Keratinocyte (primary cell): ENCODE data around the gene CHAMP1. TPM values are rescaled to one million over a fixed set of nuclear protein-coding genes. Genes with fewer than 3 reads are reported as not detected.

Source experiments
- DNase-seq: peaks from one replicate; pipeline ENCODE4 v3.0.0-alpha.2; 2011; ENCODE audit warnings: low read depth, missing footprints, low spot score
- FAIRE-seq: peaks from 2 replicates; lab custom pipeline; 2011; peaks lifted over from hg19 to GRCh38; lab: Jason Lieb, UNC
- H2AFZ ChIP-seq: 2 replicates; pipeline ENCODE4 v1.6.0; 2012; ENCODE audit warnings: low read length, control low read depth, inconsistent platforms; ENCODE audit not compliant: control insufficient read depth
- H3K27ac ChIP-seq: 2 replicates; pipeline ENCODE4 v1.5.1; 2011; ENCODE audit warnings: low read length; ENCODE audit not compliant: control insufficient read depth, insufficient read depth
- H3K27me3 ChIP-seq: 3 replicates; pipeline ENCODE4 v1.6.0; 2011; ENCODE audit warnings: low read length; ENCODE audit not compliant: control insufficient read depth, insufficient read depth; ENCODE audit errors: extremely low read depth
- H3K36me3 ChIP-seq, 2 experiments: 2 replicates in 1 of 2; 3 replicates in 1 of 2; pipeline ENCODE4 v1.5.1; 2011; ENCODE audit warnings: low read length in 2 of 2, mild to moderate bottlenecking in 1 of 2; ENCODE audit not compliant: control insufficient read depth in 2 of 2, insufficient read depth in 2 of 2; ENCODE audit errors: extremely low read depth in 1 of 2
- H3K4me1 ChIP-seq: 3 replicates; pipeline ENCODE4 v1.5.1; 2011; ENCODE audit warnings: low read length; ENCODE audit not compliant: control insufficient read depth, insufficient read depth; ENCODE audit errors: extremely low read depth
- H3K4me2 ChIP-seq: 3 replicates; pipeline ENCODE4 v1.6.0; 2011; ENCODE audit warnings: low read depth, low read length; ENCODE audit not compliant: control insufficient read depth, insufficient read depth; ENCODE audit errors: extremely low read depth
- H3K4me3 ChIP-seq, 3 experiments: fragments of 200-600 bp in 1 of 3; sonication (generic) in 1 of 3; 2 replicates in 2 of 3; 3 replicates in 1 of 3; pipeline ENCODE4 v1.5.1; 2011 to 2016; ENCODE audit warnings: low read length in 3 of 3, mild to moderate bottlenecking in 3 of 3, control low read depth in 2 of 3, inconsistent platforms in 1 of 3, low read depth in 1 of 3, mixed read lengths in 1 of 3, mixed run types in 1 of 3, moderate library complexity in 1 of 3; ENCODE audit not compliant: control insufficient read depth in 2 of 3, insufficient read depth in 2 of 3; ENCODE audit errors: extremely low read depth in 1 of 3
- H3K79me2 ChIP-seq: 2 replicates; pipeline ENCODE4 v1.6.0; 2012; ENCODE audit warnings: low read length; ENCODE audit not compliant: control insufficient read depth, insufficient read depth
- H3K9ac ChIP-seq: 3 replicates; pipeline ENCODE4 v1.6.0; 2011; ENCODE audit warnings: low read length; ENCODE audit not compliant: control insufficient read depth, insufficient read depth; ENCODE audit errors: extremely low read depth
- H3K9me1 ChIP-seq: 3 replicates; pipeline ENCODE4 v1.6.0; 2011; ENCODE audit warnings: low read length; ENCODE audit not compliant: control insufficient read depth, insufficient read depth; ENCODE audit errors: extremely low read depth
- H3K9me3 ChIP-seq: 2 replicates; pipeline ENCODE4 v1.5.1; 2012; ENCODE audit warnings: low read depth, low read length; ENCODE audit not compliant: control insufficient read depth
- H4K20me1 ChIP-seq: 3 replicates; pipeline ENCODE4 v1.6.0; 2011; ENCODE audit warnings: low read length; ENCODE audit not compliant: control insufficient read depth, insufficient read depth; ENCODE audit errors: extremely low read depth
- EZH2 ChIP-seq: IDR thresholded peaks from one replicate; pipeline ENCODE4 v1.6.1; 2012; ENCODE audit warnings: inconsistent platforms, mild to moderate bottlenecking, low read length, moderate library complexity
- dilution Hi-C: fragments of 300-500 bp; cut with MboI; formaldehyde crosslinking; loops from one replicate; pipeline ENCODE4 v1.7.0; 2020; ENCODE audit warnings: low sequenced_read_pairs; ENCODE audit not compliant: extremely low pct_ligation_motif_present
- polyA plus RNA-seq, 5 experiments: library from polyadenylated mRNA; depleted of rRNA in 3 of 5; stranded (reverse) in 3 of 5; stranded (forward) in 1 of 5; unstranded in 1 of 5; fragments of >200 nt; gene quantifications; 1 replicate in 1 of 5; 2 replicates in 3 of 5; 3 replicates in 1 of 5; pipeline versions ENCODE4 v1.2.1 to v1.2.3, GENCODE V29; 2011 to 2012; ENCODE audit warnings: missing spikeins in 2 of 5, low read depth in 1 of 5, low replicate concordance in 1 of 5
- TF ChIP-seq, protein P1 (sequence below), 3 experiments: IDR thresholded peaks in 1 of 3; conservative IDR thresholded peaks in 1 of 3; optimal IDR thresholded peaks in 1 of 3; 2 replicates in 2 of 3; 3 replicates in 1 of 3; pipeline versions ENCODE3 to v1.5.1; 2011; ENCODE audit warnings: low read length in 3 of 3, mild to moderate bottlenecking in 3 of 3, moderate library complexity in 2 of 3, control low read depth in 1 of 3, inconsistent platforms in 1 of 3; ENCODE audit not compliant: insufficient read depth in 2 of 3; ENCODE audit errors: extremely low read depth in 1 of 3

The CHAMP1 gene
- polyA plus RNA-seq, 1 donor (not counting 4 experiments of a cell fraction or from before 2014, with no cell fraction given): 14.2 TPM

DNA sequence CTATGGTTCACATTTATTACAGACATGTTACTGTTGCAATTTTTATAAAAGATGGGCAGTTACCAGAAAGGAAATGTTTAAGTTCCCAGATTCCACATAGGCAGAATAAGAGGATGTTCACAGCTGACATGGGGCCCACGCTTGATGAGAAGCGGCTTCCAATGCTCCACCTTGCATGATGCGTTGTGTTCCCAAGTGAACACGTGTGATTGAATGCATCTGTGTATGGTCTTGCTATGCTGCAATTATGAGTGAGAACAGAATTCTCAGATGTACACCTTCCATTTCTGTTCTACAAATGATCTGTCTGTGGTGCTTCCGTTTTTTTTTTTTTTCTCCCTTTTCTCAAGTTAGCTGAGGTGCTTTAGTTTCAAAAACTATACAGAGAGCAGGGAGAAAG is 17.4 kb upstream of the CHAMP1 start:
- TF ChIP-seq, protein P1, sequence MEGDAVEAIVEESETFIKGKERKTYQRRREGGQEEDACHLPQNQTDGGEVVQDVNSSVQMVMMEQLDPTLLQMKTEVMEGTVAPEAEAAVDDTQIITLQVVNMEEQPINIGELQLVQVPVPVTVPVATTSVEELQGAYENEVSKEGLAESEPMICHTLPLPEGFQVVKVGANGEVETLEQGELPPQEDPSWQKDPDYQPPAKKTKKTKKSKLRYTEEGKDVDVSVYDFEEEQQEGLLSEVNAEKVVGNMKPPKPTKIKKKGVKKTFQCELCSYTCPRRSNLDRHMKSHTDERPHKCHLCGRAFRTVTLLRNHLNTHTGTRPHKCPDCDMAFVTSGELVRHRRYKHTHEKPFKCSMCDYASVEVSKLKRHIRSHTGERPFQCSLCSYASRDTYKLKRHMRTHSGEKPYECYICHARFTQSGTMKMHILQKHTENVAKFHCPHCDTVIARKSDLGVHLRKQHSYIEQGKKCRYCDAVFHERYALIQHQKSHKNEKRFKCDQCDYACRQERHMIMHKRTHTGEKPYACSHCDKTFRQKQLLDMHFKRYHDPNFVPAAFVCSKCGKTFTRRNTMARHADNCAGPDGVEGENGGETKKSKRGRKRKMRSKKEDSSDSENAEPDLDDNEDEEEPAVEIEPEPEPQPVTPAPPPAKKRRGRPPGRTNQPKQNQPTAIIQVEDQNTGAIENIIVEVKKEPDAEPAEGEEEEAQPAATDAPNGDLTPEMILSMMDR (optimal IDR thresholded peaks at IDR 0.05 in 1 of 3, IDR thresholded peaks at IDR 0.05 in 1 of 3, conservative IDR thresholded peaks at IDR 0.05 in 1 of 3; ENCODE audit: extremely low read depth in 1 of 3, insufficient read depth in 2 of 3, low read length in 3 of 3): no peak
- TF ChIP-seq EZH2: no peak
- Histone ChIP-seq H3K27ac (no peak overlapping the region), H3K4me2 (no peak overlapping the region), H3K9me3 (no peaks in the 10 kb centered on the region), H3K79me2 (peaks cover 17% of the 10 kb centered on the region), H3K4me3 (no peak overlapping the region), H3K27me3 (no peaks in the 10 kb centered on the region), H3K9ac (no peak overlapping the region), H2AFZ (no peak overlapping the region), H4K20me1 (no peaks in the 10 kb centered on the region), H3K36me3 (peaks cover 7 to 25% of the 10 kb centered on the region in 2 experiments), H3K4me1 (peaks cover 9% of the 10 kb centered on the region), H3K9me1 (no peaks in the 10 kb centered on the region)
- DNase-seq: no peak
- no peak for FAIRE-seq
- dilution Hi-C loops: no loop called here

DNA sequence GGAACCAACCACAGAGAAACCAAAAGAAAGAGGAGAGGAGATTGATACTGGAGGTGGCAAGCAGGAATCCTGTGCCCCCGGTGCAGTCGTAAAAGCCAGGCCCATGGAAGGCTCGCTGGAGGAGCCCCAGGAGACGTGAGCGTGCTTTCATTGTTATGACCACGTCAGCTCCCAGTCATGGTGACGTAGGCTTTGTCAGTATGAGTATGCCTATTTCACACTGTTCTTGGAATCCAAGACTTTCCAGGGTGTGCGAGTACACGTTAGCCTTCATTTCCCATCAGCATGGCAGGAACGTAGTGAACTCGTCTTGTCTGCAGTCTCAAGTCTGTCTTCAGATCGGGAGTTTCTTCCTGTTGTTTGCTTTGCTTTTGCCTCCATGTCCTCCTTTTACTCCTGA is 15.4 kb upstream of the CHAMP1 start:
- Histone ChIP-seq H3K27me3 (no peaks in the 10 kb centered on the region), H3K4me1 (peaks cover 9% of the 10 kb centered on the region), H3K9me1 (no peaks in the 10 kb centered on the region), H3K27ac (no peak overlapping the region), H4K20me1 (no peaks in the 10 kb centered on the region), H3K9me3 (no peaks in the 10 kb centered on the region), H3K9ac (no peak overlapping the region), H3K4me2 (no peak overlapping the region), H3K36me3 (peaks cover 14 to 23% of the 10 kb centered on the region in 2 experiments), H3K79me2 (peaks cover 14% of the 10 kb centered on the region), H2AFZ (no peak overlapping the region), H3K4me3 (no peak overlapping the region)
- dilution Hi-C loops: no loop called here
- no peak for DNase-seq
- TF ChIP-seq EZH2: no peak
- TF ChIP-seq, protein P1 (optimal IDR thresholded peaks at IDR 0.05 in 1 of 3, IDR thresholded peaks at IDR 0.05 in 1 of 3, conservative IDR thresholded peaks at IDR 0.05 in 1 of 3; ENCODE audit: extremely low read depth in 1 of 3, insufficient read depth in 2 of 3, low read length in 3 of 3): no peak
- no peak for FAIRE-seq
